K562 (cell line): ENCODE data around the gene RTN4. TPM values are rescaled to one million over a fixed set of nuclear protein-coding genes. Genes with fewer than 3 reads are reported as not detected.

Source experiments
- ATAC-seq: fragments of 200-7000 bp; cut with Tn5 transposase; 3 replicates; pipeline ENCODE4 v1.9.1; 2020; ENCODE audit warnings: moderate library complexity
- BruUV-seq: library from RNA; stranded (reverse); fragments of 400-500 nt; replicated peaks from 2 replicates; lab custom pipeline; 2021; lab: Mats Ljungman, UMichigan
- CTCF ChIA-PET: fragments of 300-600 bp; formaldehyde crosslinking; extraction: SDS; loops from one replicate; lab custom pipeline; 2021; ENCODE audit warnings: low intra/inter-chr PET ratio; lab: Yijun Ruan, JAX
- POLR2A ChIA-PET: fragments of 300-600, 350-650 bp; sonication (Branson Sonifier 250); formaldehyde crosslinking; extraction: SDS; loops from one replicate; lab custom pipeline; 2021; ENCODE audit warnings: antibody characterized with exemption, inconsistent platforms; lab: Yijun Ruan, JAX
- DNase-seq, 4 experiments: peaks; one replicate each; pipeline versions ENCODE4 v3.0.0 to v3.0.0-alpha.2; 2011 to 2018; ENCODE audit warnings: low spot score in 3 of 4, mixed read lengths in 3 of 4; ENCODE audit errors: extremely low read depth in 1 of 4
- FAIRE-seq: peaks from 2 replicates; lab custom pipeline; 2011; peaks lifted over from hg19 to GRCh38; lab: Jason Lieb, UNC
- H2AFZ ChIP-seq: 2 replicates; pipeline ENCODE4 v1.6.0; 2011; ENCODE audit warnings: low read depth, low read length, control low read depth, inconsistent platforms
- H3K27ac ChIP-seq: fragments of 200-600 bp; 3 replicates; pipeline ENCODE4 v1.8.0; 2011; ENCODE audit warnings: low read depth, mild to moderate bottlenecking, control low read depth, inconsistent platforms, low read length, moderate library complexity, mixed read lengths; ENCODE audit errors: extremely low read depth
- H3K27me3 ChIP-seq, 2 experiments: fragments of 300-600 bp in 1 of 2; 2 replicates in 1 of 2; 3 replicates in 1 of 2; pipeline versions ENCODE4 v1.6.0 to v1.8.0; 2011; ENCODE audit warnings: inconsistent platforms in 2 of 2, low read length in 2 of 2, mild to moderate bottlenecking in 1 of 2, mixed read lengths in 1 of 2, moderate library complexity in 1 of 2; ENCODE audit not compliant: control insufficient read depth in 2 of 2, insufficient read depth in 2 of 2
- H3K36me3 ChIP-seq: fragments of 300-600 bp; 3 replicates; pipeline ENCODE4 v1.8.0; 2011; ENCODE audit warnings: mild to moderate bottlenecking, low read length, inconsistent platforms; ENCODE audit not compliant: control insufficient read depth, insufficient read depth
- H3K4me1 ChIP-seq, 2 experiments: fragments of 200-600 bp in 1 of 2; replicated peaks in 1 of 2; 2 replicates in 1 of 2; 3 replicates in 1 of 2; pipeline versions ENCODE4 v1.5.1 to v1.8.0; 2011; ENCODE audit warnings: inconsistent platforms in 2 of 2, low read length in 2 of 2, mild to moderate bottlenecking in 1 of 2, mixed read lengths in 1 of 2, moderate library complexity in 1 of 2; ENCODE audit not compliant: control insufficient read depth in 2 of 2, insufficient read depth in 2 of 2
- H3K4me2 ChIP-seq: 2 replicates; pipeline ENCODE4 v1.6.1; 2011; ENCODE audit warnings: low read length, control low read depth, inconsistent platforms, mixed read lengths; ENCODE audit not compliant: insufficient read depth
- H3K4me3 ChIP-seq: fragments of 200-600 bp; sonication (generic), shearing (Covaris generic); 2 replicates; pipeline ENCODE4 v1.5.1; 2016; ENCODE audit warnings: control low read depth, inconsistent platforms
- H3K79me2 ChIP-seq: fragments of 200-600 bp; 3 replicates; pipeline ENCODE4 v1.8.0; 2011; ENCODE audit warnings: low read length, inconsistent platforms; ENCODE audit not compliant: control insufficient read depth, insufficient read depth
- H3K9ac ChIP-seq, 2 experiments: 2 replicates each; pipeline versions ENCODE4 v1.6.0 to v1.6.1; 2011; ENCODE audit warnings: low read depth in 2 of 2, low read length in 2 of 2, control low read depth in 1 of 2, inconsistent platforms in 1 of 2, mild to moderate bottlenecking in 1 of 2, mixed read lengths in 1 of 2; ENCODE audit not compliant: insufficient read depth in 1 of 2
- H3K9me1 ChIP-seq: one replicate; pipeline ENCODE4 v1.6.0; 2011; ENCODE audit warnings: inconsistent platforms, mild to moderate bottlenecking, low read length, moderate library complexity; ENCODE audit not compliant: control insufficient read depth, insufficient read depth
- H3K9me3 ChIP-seq: replicated peaks from 2 replicates; pipeline ENCODE4 v1.5.1; 2011; ENCODE audit warnings: low read depth, low read length, inconsistent platforms; ENCODE audit not compliant: control insufficient read depth, insufficient read depth
- H4K20me1 ChIP-seq: replicated peaks from 2 replicates; pipeline ENCODE4 v1.6.1; 2011; ENCODE audit warnings: low read length, inconsistent platforms, mixed read lengths; ENCODE audit not compliant: control insufficient read depth, insufficient read depth
- HNRNPLL ChIP-seq: fragments of 200-400 bp; formaldehyde crosslinking; IDR thresholded peaks from 2 replicates; pipeline ENCODE4 v1.6.1; 2017; ENCODE audit warnings: low read length, low read depth, mild to moderate bottlenecking; ENCODE audit not compliant: poor library complexity, severe bottlenecking
- MTA2 ChIP-seq: fragments of 450-650 bp; IDR thresholded peaks from 2 replicates; pipeline ENCODE4 v1.6.1; 2016; ENCODE audit warnings: low read depth
- POLR3G ChIP-seq: IDR thresholded peaks from 2 replicates; pipeline ENCODE4 v1.6.1; 2011; ENCODE audit not compliant: insufficient read length, insufficient replicate concordance; ENCODE audit errors: extremely low read depth
- RBBP5 ChIP-seq: fragments of 200-600 bp; sonication (generic); IDR thresholded peaks from 2 replicates; pipeline ENCODE4 v1.6.1; 2012; ENCODE audit warnings: borderline replicate concordance, mild to moderate bottlenecking, low read length, control low read depth, inconsistent platforms; ENCODE audit not compliant: insufficient read depth, poor library complexity, severe bottlenecking
- SMARCB1 ChIP-seq: IDR thresholded peaks from 2 replicates; pipeline ENCODE4 v1.6.1; 2011; ENCODE audit warnings: improper control_type of control experiment, low read depth; ENCODE audit not compliant: insufficient read length
- ZNF551 ChIP-seq: fragments of 250-450 bp; sonication (Bioruptor Pico); IDR thresholded peaks from 2 replicates; pipeline ENCODE4 v1.5.0; 2021; ENCODE audit warnings: mild to moderate bottlenecking, moderate library complexity
- WGBS: fragments of 100-300 bp; shearing (Covaris generic); methylation state at CpG from one replicate; pipeline ENCODE4 v1.1.6; 2016; ENCODE audit warnings: low coverage, mixed read lengths; ENCODE audit not compliant: insufficient coverage; ENCODE audit errors: missing lambda C conversion rate; 5-methylcytosine and 5-hydroxymethylcytosine counted together
- in situ Hi-C: fragments of 300-500 bp; cut with MboI; formaldehyde crosslinking; loops from 4 replicates; pipeline ENCODE4 v1.15.0; 2018; ENCODE audit warnings: inconsistent platforms, mixed read lengths
- intact Hi-C: fragments of 100-400 bp; cut with micrococcal nuclease; formaldehyde crosslinking; loops from 2 replicates; pipeline ENCODE4 v1.14.2; 2022
- polyA plus RNA-seq, 8 experiments: library from polyadenylated mRNA; depleted of rRNA in 4 of 8; stranded (reverse) in 5 of 8; unstranded in 3 of 8; fragments of >200 nt; fragmentation: Nextera tagmentation in 2 of 8; fragmentation: Illumina TruSeq in 1 of 8; extraction: Ambion mirVana in 2 of 8; extraction: Trizol in 1 of 8; gene quantifications; 2 replicates each; pipeline versions ENCODE4 v1.2.1 to v1.2.3, GENCODE V29; 2011 to 2014; ENCODE audit warnings: inconsistent platforms in 1 of 8, missing spikeins in 1 of 8
- total RNA-seq, 7 experiments: library from RNA; depleted of rRNA in 6 of 7; stranded (reverse); fragments of >200 nt in 6 of 7; fragmentation: Illumina TruSeq in 2 of 7; extraction: Trizol in 2 of 7; gene quantifications; 2 replicates each; pipeline versions ENCODE4 v1.2.1 to v1.2.3, GENCODE V29; 2011 to 2021; ENCODE audit warnings: low replicate concordance in 1 of 7
- TF ChIP-seq, protein P1 (sequence below): sonication (generic); formaldehyde crosslinking; IDR thresholded peaks from 2 replicates; pipeline ENCODE4 v1.8.0; 2022; ENCODE audit warnings: missing genetic modification reagents, mild to moderate bottlenecking, borderline replicate concordance
- TF ChIP-seq, protein P2 (sequence below), 3 experiments: IDR thresholded peaks in 2 of 3; conservative IDR thresholded peaks in 1 of 3; 2 replicates each; pipeline ENCODE4 v1.5.1; 2011 to 2012; ENCODE audit warnings: low read length in 3 of 3, mild to moderate bottlenecking in 3 of 3, control low read depth in 2 of 3, improper control_type of control experiment in 1 of 3, inconsistent platforms in 1 of 3, low read depth in 1 of 3, mixed read lengths in 1 of 3, moderate library complexity in 1 of 3; ENCODE audit not compliant: insufficient read depth in 2 of 3

RTN4 gene
- total and polyA plus RNA-seq, 9 of the 15 experiments (the other 6 are each of a cell fraction or from before 2014, with no cell fraction given): 73.0 to 248 (median 116) TPM

DNA sequence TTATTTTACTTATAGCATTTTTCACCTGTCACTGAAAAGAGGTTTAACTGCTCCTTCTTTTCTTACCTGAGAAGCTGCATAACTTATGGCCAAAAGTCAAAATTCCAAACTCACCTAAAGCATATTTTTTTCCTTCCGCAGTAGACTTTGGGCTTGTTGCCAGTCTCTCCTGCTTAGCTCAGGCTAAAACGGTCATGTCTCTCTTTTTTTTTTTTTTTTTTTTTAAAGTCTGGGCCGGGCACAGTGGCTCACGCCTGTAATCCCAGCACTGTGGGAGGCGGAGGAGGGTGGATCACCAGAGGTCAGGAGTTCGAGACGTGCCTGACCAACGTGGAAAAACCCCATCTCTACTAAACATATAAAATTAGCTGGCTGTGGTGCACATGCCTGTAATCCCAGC, 113.5 kb downstream of the RTN4 start:
- intact Hi-C loops (no loop called here), in situ Hi-C loops (no loop called here)
- Histone ChIP-seq H3K27me3 (peaks cover 3 to 11% of the 10 kb centered on the region in 2 experiments; a peak in 1 of 5 replicates), H3K79me2 (no peaks in the 10 kb centered on the region), H4K20me1 (no peaks in the 10 kb centered on the region), H3K27ac (no peak overlapping the region), H3K4me1 (no peaks in the 10 kb centered on the region), H3K9ac (no peak overlapping the region), H3K9me3 (no peaks in the 10 kb centered on the region), H3K9me1 (no peaks in the 10 kb centered on the region), H3K4me2 (no peak overlapping the region), H2AFZ (no peak overlapping the region), H3K4me3 (no peak overlapping the region), H3K36me3 (no peaks in the 10 kb centered on the region)
- BruUV-seq: no TSS peak
- CTCF ChIA-PET: no interaction called here
- DNase-seq (no peak), ATAC-seq (no peak), FAIRE-seq (no peak)
- TF ChIP-seq, protein P1, sequence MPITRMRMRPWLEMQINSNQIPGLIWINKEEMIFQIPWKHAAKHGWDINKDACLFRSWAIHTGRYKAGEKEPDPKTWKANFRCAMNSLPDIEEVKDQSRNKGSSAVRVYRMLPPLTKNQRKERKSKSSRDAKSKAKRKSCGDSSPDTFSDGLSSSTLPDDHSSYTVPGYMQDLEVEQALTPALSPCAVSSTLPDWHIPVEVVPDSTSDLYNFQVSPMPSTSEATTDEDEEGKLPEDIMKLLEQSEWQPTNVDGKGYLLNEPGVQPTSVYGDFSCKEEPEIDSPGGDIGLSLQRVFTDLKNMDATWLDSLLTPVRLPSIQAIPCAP (CRISPR knock-in tag): no peak
- no peak for TF ChIP-seq ZNF551 (CRISPR knock-in tag)
- no peak for TF ChIP-seq POLR3G
- TF ChIP-seq, protein P2, sequence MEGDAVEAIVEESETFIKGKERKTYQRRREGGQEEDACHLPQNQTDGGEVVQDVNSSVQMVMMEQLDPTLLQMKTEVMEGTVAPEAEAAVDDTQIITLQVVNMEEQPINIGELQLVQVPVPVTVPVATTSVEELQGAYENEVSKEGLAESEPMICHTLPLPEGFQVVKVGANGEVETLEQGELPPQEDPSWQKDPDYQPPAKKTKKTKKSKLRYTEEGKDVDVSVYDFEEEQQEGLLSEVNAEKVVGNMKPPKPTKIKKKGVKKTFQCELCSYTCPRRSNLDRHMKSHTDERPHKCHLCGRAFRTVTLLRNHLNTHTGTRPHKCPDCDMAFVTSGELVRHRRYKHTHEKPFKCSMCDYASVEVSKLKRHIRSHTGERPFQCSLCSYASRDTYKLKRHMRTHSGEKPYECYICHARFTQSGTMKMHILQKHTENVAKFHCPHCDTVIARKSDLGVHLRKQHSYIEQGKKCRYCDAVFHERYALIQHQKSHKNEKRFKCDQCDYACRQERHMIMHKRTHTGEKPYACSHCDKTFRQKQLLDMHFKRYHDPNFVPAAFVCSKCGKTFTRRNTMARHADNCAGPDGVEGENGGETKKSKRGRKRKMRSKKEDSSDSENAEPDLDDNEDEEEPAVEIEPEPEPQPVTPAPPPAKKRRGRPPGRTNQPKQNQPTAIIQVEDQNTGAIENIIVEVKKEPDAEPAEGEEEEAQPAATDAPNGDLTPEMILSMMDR (IDR thresholded peaks at IDR 0.05 in 2 of 3, conservative IDR thresholded peaks at IDR 0.05 in 1 of 3; ENCODE audit: insufficient read depth in 2 of 3, low read depth in 1 of 3, low read length in 3 of 3): no peak
- TF ChIP-seq MTA2: no peak
- TF ChIP-seq HNRNPLL: no peak
- no peak for TF ChIP-seq RBBP5
- TF ChIP-seq SMARCB1: no peak
- WGBS: 34% methylated on average over 5 of the region's 8 CpGs
- POLR2A ChIA-PET: no interaction called here
